Large intestine (tissue), 3 donors: ENCODE data around the gene COL23A1. TPM values are rescaled to one million over a fixed set of nuclear protein-coding genes. Genes with fewer than 3 reads are reported as not detected.
"Not testable (repeated sequence)": the region's sequence is repeated elsewhere in the genome, so short reads cannot be mapped to it uniquely, and the experiment has no call there.

Experiments
- DNase-seq, 2 donors: peaks; one replicate each; pipeline versions ENCODE4 v3.0.0 to v3.0.0-alpha.2; 2013
- H3K27ac ChIP-seq: one replicate; pipeline ENCODE4 v1.5.1; 2013; ENCODE audit warnings: low read length
- H3K27me3 ChIP-seq: 2 replicates; pipeline ENCODE4 v1.6.1; 2013; ENCODE audit warnings: low read length; ENCODE audit not compliant: control insufficient read depth, insufficient read depth
- H3K36me3 ChIP-seq: 2 replicates; pipeline ENCODE4 v1.6.1; 2013; ENCODE audit warnings: low read length; ENCODE audit not compliant: control insufficient read depth, insufficient read depth
- H3K4me1 ChIP-seq: one replicate; pipeline ENCODE4 v1.6.1; 2013; ENCODE audit warnings: low read length; ENCODE audit not compliant: control insufficient read depth, insufficient read depth
- H3K4me3 ChIP-seq: one replicate; pipeline ENCODE4 v1.5.1; 2013; ENCODE audit warnings: low read length
- H3K9me3 ChIP-seq: one replicate; pipeline ENCODE4 v1.6.1; 2013; ENCODE audit warnings: mild to moderate bottlenecking, low read depth, low read length, moderate library complexity; ENCODE audit not compliant: control insufficient read depth
- WGBS: methylation state at CpG from one replicate; pipeline ENCODE4 v1.1.5; 2013; ENCODE audit warnings: low lambda C conversion rate; ENCODE audit not compliant: insufficient coverage; 5-methylcytosine and 5-hydroxymethylcytosine counted together
- polyA plus RNA-seq: library from polyadenylated mRNA; unstranded; fragments of 120-200 nt; gene quantifications from one replicate; pipeline ENCODE4 v1.2.1, GENCODE V29; 2013

COL23A1 gene
- polyA plus RNA-seq, 1 donor, result 8.9 TPM

DNA sequence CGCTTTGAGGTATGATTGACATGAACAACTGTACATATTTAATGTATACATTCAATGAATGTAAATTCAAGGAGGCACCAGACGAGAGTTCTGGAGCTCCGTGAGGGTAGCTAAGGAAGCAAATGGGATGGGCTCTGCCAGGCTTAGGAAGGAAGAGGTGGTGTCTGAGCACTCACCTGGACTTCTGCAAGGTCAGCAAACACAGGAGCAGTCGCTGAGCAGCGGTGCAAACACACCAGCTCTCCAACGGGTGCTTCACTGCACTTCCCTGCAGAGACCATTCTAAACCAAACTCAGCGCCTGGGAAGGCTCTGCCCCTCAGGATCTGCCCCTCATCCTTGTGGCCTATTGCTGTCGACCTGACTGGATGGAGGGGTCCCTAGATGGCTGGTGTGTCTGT, 101.5 kb downstream of the COL23A1 start:
- DNase-seq, result no peak
- Histone ChIP-seq H3K4me3 (no peak overlapping the region), H3K4me1 (no peaks in the 10 kb centered on the region), H3K27ac (no peak overlapping the region), H3K27me3 (no peaks in the 10 kb centered on the region), H3K36me3 (no peaks in the 10 kb centered on the region), H3K9me3 (no peaks in the 10 kb centered on the region)
- no CpG with 5 or more reads among the region's 8 CpGs for WGBS

DNA sequence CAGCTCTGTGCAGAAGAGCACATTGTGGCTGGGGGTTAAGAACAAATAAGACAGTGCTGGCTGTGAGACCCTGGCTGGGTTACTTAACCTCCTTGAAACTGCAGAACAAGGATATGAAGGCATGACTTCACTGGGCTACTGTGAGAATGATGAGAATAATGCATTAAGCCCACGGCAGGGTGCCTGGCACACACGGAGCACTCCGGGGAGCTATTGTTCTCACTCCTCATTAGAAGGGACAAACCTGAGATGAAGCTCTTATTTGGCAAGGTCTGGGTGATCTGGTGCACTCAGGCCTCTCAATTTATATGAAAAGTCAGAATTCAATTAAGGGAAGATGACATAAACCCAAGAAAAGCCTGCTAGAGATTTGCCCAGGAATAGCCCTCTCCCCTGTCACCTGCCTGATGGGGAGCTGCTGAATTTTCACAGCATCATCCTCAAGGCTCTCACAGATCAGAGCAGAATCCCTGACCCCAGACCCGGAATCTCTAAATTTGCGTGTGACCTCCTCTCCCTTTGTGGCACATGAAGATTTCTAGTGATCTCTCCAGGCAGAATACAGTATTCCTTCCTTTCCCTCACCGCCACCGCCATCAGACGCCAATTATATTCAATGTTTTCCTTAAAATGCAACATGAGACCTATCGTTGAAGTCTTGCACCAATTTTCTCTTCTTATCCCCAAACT, 102.1 kb downstream of the COL23A1 start:
- Histone ChIP-seq H3K36me3 (no peaks in the 10 kb centered on the region), H3K27ac (no peak overlapping the region), H3K4me3 (no peak overlapping the region), H3K27me3 (no peaks in the 10 kb centered on the region), H3K9me3 (no peaks in the 10 kb centered on the region), H3K4me1 (no peaks in the 10 kb centered on the region)
- WGBS, result 95% methylated on average over 4 of the region's 9 CpGs
- DNase-seq, result no peak

DNA sequence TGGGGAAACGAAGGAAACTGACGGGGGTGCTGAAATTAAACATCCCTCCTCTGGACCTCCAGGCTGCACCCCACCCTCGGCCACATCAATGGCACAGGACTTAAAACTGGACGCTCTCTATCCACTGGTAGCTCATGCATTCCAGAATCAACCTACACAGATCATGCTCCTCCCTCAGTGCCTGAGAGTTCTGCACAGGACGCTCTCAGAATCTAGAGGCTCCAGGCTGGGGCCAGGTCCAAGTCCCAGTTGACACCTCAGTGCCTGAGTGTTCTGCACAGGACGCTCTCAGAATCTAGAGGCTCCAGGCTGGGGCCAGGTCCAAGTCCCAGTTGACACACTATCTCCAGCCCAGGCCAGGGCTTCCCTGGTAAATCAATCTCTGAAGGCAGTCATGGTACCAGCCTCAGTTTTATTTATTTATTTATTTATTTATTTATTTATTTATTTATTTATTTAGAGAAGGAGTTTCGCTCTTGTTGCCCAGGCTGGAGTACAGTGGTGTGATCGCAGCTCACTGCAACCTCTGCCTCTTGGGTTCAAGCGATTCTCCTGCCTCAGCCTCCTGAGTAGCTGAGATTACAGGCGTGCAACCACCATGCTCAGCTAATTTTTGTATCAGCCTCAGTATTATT, 103.2 kb downstream of the COL23A1 start:
- WGBS, result no CpG with 5 or more reads among the region's 10 CpGs
- H3K9me3 ChIP-seq, DNase-seq, H3K27ac ChIP-seq, H3K4me3 ChIP-seq, H3K4me1 ChIP-seq, H3K36me3 ChIP-seq, H3K27me3 ChIP-seq: not testable (repeated sequence)

DNA sequence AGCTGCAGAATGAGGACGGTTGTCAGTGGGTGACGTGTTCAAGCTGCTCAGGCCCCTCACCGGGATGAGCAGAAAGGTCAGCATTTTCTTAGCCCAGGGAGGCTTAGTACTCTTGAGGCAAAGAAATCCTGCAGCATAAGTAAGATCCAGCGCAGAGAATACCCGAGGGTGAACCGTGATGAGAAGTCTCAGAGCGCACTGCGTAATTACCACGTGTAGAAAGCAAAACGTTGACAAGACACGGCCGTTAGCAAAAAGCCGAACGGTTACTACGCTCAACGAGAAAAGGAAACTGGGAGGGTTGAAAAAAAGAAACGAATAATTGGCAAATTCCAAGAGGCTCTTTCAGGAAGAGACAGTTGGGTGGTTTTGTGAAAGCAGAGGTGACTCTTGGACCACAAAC, 104.0 kb downstream of the COL23A1 start:
- Histone ChIP-seq H3K4me1 (no peaks in the 10 kb centered on the region), H3K36me3 (no peaks in the 10 kb centered on the region), H3K27me3 (no peaks in the 10 kb centered on the region), H3K4me3 (no peak overlapping the region), H3K9me3 (no peaks in the 10 kb centered on the region), H3K27ac (no peak overlapping the region)
- 71% methylated on average over 14 of the region's 17 CpGs for WGBS
- no peak for DNase-seq

GRCh38 chr5:178483620-178484019, 106.6 kb downstream of the COL23A1 start:
- peak in 1 of 2 donors; percentile 20 for DNase-seq
- no peaks in the 10 kb centered on the region for H3K4me1 ChIP-seq
- no CpG with 5 or more reads among the region's 9 CpGs for WGBS
- no peaks in the 10 kb centered on the region for H3K9me3 ChIP-seq
- no peaks in the 10 kb centered on the region for H3K36me3 ChIP-seq
- H3K27me3 ChIP-seq, result no peaks in the 10 kb centered on the region
- no peak overlapping the region for H3K27ac ChIP-seq
- no peak overlapping the region for H3K4me3 ChIP-seq

DNA sequence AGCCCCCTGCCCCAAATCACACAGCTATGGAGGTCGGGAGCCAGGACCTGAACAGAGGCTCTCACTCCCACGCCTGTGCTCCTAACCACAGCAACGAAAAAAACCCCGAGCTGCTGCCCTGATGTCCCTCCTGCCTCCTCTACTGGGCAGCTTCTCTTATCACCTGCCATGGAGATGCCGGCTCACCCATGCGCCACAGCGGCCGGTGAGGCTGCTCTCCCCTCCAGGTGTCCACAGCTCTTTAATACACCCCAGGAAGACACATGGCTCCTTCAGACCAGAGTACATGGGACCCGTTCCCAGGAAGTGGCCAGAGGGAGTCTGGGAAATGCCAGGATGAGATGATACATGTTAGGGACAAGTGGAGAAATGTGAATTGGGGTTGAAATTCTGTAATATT, 110.9 kb downstream of the COL23A1 start:
- Histone ChIP-seq H3K36me3 (no peaks in the 10 kb centered on the region), H3K9me3 (no peaks in the 10 kb centered on the region), H3K4me3 (no peak overlapping the region), H3K4me1 (no peaks in the 10 kb centered on the region), H3K27ac (no peak overlapping the region), H3K27me3 (no peaks in the 10 kb centered on the region)
- no CpG with 5 or more reads among the region's 9 CpGs for WGBS
- no peak for DNase-seq

GRCh38 chr5:178478370-178478769, 111.8 kb downstream of the COL23A1 start:
- no peaks in the 10 kb centered on the region for H3K4me1 ChIP-seq
- WGBS, result 60% methylated on average over 1 of the region's 5 CpGs
- no peak overlapping the region for H3K27ac ChIP-seq
- no peaks in the 10 kb centered on the region for H3K27me3 ChIP-seq
- no peaks in the 10 kb centered on the region for H3K9me3 ChIP-seq
- H3K4me3 ChIP-seq, result no peak overlapping the region
- no peaks in the 10 kb centered on the region for H3K36me3 ChIP-seq
- no peak for DNase-seq

DNA sequence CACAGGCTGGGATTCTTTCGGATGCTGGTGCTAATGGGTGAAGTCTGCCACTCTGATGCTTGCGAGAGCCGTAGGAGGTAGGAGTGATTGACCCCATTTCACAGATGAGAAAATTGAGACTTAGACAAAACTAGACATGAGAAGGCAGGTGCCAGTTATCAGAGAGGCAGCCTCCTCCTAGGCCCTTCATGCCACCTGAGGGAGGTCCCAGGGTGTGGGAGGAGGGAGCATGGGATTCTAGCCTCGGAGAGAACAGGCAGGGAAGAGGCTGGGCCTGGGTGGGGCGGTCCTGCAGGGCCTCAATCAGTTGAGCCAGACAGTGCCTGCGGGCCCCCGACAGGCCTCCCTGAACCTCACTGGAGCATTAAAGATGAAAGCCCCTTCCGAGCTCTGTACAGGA, 112.4 kb downstream of the COL23A1 start:
- DNase-seq, result no peak
- Histone ChIP-seq H3K9me3 (no peaks in the 10 kb centered on the region), H3K27me3 (no peaks in the 10 kb centered on the region), H3K27ac (peak overlapping the region; percentile 17), H3K4me1 (no peaks in the 10 kb centered on the region), H3K36me3 (no peaks in the 10 kb centered on the region), H3K4me3 (no peak overlapping the region)
- whole genome bisulfite sequencing, result no CpG with 5 or more reads among the region's 8 CpGs

DNA sequence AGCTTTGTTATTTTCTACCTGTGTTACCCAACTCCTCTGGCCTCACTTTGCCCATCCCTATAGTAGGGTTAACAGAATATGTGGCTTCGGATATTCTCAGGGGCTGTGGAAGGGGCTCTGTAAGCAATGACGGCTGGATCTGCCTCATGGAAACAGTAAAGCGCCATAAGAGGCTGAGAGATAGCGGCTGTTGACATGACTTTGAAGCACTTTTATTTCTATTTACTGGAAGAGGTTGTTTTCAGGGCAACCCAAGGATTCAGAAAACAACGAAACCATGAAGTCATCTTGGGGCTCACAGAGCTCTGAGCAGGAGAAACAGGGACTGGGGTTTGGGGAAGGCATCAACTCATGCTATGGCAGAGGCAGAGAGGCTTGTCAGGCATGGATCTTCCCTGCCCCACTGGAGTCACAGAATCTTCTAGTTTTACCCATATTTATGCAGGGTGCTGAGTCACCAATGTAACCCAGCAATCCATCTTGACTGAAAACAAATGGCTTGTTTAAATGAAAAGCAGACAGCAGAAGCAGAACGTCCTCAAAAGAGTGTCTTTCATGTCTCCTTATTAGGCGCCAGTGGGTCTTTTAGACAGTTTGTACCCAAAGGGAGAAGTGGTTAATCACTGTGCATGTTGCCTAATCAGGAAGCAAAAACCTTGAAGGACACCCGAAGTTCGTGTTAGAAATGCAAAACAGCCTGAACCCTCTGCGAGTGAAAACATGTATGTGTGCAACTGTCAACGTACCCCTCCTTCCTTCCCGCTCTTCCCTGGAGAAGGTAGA, 113.0 kb downstream of the COL23A1 start:
- Histone ChIP-seq H3K36me3 (no peaks in the 10 kb centered on the region), H3K4me1 (no peaks in the 10 kb centered on the region), H3K4me3 (no peak overlapping the region), H3K27ac (peak overlapping the region; percentile 33), H3K27me3 (no peaks in the 10 kb centered on the region), H3K9me3 (no peaks in the 10 kb centered on the region)
- no CpG with 5 or more reads among the region's 12 CpGs for WGBS
- DNase-seq, result no peak

GRCh38 chr5:178476531-178476930, 113.7 kb downstream of the COL23A1 start:
- WGBS, result no CpG with 5 or more reads among the region's 8 CpGs
- Histone ChIP-seq H3K36me3 (no peaks in the 10 kb centered on the region), H3K9me3 (no peaks in the 10 kb centered on the region), H3K4me1 (no peaks in the 10 kb centered on the region), H3K4me3 (no peak overlapping the region), H3K27ac (no peak overlapping the region), H3K27me3 (no peaks in the 10 kb centered on the region)
- DNase-seq, result no peak
